Upper lobe of left lung (tissue), 4 donors: ENCODE measurements around the gene OR2M3.

Source experiments
- CTCF ChIP-seq, 6 experiments: fragments of 450-650 bp in 4 of 6; fragments of 200-600 bp in 2 of 6; sonication (generic) in 2 of 6; IDR thresholded peaks; one replicate each; pipeline ENCODE4 v1.5.1; 2016 to 2019; ENCODE audit warnings: antibody characterized with exemption in 6 of 6
- EP300 ChIP-seq, 4 donors: sonication (generic); formaldehyde crosslinking; IDR thresholded peaks; one replicate each; pipeline ENCODE4 v1.5.1; 2017; ENCODE audit warnings: antibody characterized with exemption in 4 of 4, control low read depth in 2 of 4
- POLR2A ChIP-seq, 4 donors: fragments of 450-650 bp; IDR thresholded peaks; one replicate each; pipeline ENCODE4 v1.5.1; 2016 to 2017; ENCODE audit warnings: antibody characterized with exemption in 4 of 4, mild to moderate bottlenecking in 2 of 4
- POLR2AphosphoS5 ChIP-seq, 2 donors: sonication (generic); formaldehyde crosslinking; IDR thresholded peaks; one replicate each; pipeline ENCODE4 v1.5.1; 2017; ENCODE audit warnings: antibody characterized with exemption in 2 of 2

DNA sequence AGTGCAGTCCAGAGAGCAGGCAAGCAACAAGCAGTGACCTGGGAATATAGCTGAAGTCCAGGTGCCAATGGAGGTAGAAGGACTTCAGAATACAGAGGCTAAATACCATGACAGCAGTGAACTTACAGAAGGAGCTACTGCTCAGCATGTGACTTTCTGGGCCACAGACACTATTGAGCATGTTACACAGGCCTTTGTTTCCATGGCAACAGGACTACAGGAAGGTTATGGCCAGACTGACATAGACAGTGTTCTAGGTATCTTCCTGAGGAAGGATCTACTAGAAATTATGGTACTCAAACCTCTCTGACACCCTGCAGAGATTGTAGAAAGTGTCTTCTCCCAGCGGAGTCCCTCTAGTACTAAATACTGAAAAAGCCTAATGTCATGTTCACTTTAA is 41.1 kb upstream of the OR2M3 start:
- no peak for TF ChIP-seq CTCF (IDR thresholded peaks at IDR 0.05)
- no peak for TF ChIP-seq POLR2AphosphoS5 (IDR thresholded peaks at IDR 0.05)
- no peak for TF ChIP-seq POLR2A (IDR thresholded peaks at IDR 0.05)
- no peak for TF ChIP-seq EP300 (IDR thresholded peaks at IDR 0.05)
